ENCODE results near the gene EEFSEC.

DNA sequence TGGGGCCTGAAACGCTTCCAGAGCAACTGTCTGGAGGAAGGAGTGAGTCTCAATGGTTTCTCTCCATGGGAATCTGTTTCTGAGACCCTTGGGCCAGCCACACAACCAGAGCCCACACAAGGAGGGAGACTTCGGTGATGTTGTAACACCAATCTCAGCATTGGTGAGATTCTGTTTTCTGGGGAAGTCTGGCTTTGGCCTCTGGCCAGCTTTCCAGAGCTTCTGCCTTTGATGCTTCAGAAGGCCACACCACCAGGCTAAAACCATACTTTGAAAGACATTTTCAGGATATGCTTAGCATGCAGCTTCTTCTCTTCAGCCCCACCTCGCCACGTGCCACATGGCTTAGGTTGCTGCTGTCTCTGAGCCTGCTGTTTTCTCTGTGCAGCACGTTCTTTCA is 3.6 kb upstream of the EEFSEC start:
- TF ChIP-seq CTCF (optimal IDR thresholded peaks at IDR 0.05 in 1 of 3, IDR thresholded peaks at IDR 0.05 in 1 of 3, conservative IDR thresholded peaks at IDR 0.05 in 1 of 3; ENCODE audit: extremely low read depth in 1 of 3, insufficient read depth in 2 of 3, low read length in 3 of 3) (no peak), EZH2 (IDR thresholded peaks at IDR 0.05; ENCODE audit: low read length) (no peak)
